ENCODE results near the gene ZMYM4.

ZMYM4 gene

GRCh38 chr1:35470977-35471613 is 202.6 kb downstream of the ZMYM4 start:
- no peaks in the 10 kb centered on the region for H3K4me1 ChIP-seq
- no peaks in the 10 kb centered on the region for H3K27me3 ChIP-seq
- H3K36me3 ChIP-seq, result no peaks in the 10 kb centered on the region
- H3K4me3 ChIP-seq (ENCODE audit: low read depth, low read length), result no peak overlapping the region
- TF ChIP-seq CTCF (IDR thresholded peaks at IDR 0.05; ENCODE audit: low read depth, low read length), result no peak
- H3K9me3 ChIP-seq, result no peaks in the 10 kb centered on the region
- DNase-seq, result no peak
